ENCODE results near the gene OR51T1.
"Not testable (repeated sequence)": the region's sequence is repeated elsewhere in the genome, so short reads cannot be mapped to it uniquely, and the experiment has no call there.

OR51T1 gene, protein sequence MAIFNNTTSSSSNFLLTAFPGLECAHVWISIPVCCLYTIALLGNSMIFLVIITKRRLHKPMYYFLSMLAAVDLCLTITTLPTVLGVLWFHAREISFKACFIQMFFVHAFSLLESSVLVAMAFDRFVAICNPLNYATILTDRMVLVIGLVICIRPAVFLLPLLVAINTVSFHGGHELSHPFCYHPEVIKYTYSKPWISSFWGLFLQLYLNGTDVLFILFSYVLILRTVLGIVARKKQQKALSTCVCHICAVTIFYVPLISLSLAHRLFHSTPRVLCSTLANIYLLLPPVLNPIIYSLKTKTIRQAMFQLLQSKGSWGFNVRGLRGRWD

DNA sequence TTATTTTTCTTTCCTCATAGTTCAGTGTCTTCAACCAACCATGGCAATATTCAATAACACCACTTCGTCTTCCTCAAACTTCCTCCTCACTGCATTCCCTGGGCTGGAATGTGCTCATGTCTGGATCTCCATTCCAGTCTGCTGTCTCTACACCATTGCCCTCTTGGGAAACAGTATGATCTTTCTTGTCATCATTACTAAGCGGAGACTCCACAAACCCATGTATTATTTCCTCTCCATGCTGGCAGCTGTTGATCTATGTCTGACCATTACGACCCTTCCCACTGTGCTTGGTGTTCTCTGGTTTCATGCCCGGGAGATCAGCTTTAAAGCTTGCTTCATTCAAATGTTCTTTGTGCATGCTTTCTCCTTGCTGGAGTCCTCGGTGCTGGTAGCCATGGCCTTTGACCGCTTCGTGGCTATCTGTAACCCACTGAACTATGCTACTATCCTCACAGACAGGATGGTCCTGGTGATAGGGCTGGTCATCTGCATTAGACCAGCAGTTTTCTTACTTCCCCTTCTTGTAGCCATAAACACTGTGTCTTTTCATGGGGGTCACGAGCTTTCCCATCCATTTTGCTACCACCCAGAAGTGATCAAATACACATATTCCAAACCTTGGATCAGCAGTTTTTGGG lies at the start of gene OR51T1:
Gene OR51T1, plus strand, starts transcription at position 41 of the 641 bp plus-strand sequence. Its CDS starts 0 bp downstream, at position 41.
- DNase-seq, result no peak

DNA sequence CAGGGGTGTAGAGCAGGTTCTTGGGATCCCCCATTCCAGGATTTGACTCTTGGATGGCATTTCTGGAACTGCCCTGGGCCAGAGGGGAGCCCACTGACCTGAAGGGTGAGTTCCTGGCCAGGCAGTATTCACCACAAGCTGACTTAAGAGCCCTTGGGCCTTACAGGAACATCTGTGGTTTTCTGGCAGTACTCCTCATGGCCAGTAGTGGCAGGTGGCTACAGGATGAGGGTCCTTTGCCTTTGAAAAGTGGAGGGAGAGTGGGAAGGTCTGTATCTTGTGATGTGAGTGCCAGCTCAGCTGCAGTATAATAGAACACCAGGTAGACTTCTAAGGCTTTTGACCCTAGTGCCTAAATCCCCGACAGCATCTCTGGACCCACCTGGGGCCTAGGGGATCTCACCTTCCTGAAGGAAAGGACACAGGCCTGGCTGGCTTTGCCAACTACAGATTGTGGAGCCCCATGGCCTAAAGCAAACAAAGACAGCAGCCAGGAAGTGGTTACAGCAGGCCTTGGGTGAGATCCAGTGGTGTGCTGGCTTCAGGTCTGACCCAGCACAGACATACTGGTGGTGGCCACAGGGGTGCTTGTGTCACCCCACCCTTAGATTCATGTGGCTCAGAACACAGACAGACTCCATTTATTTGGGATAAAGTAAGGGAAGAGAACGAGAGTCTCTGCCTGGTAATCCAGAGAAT lies 41.7 kb upstream of the OR51T1 start:
- no peak for DNase-seq

DNA sequence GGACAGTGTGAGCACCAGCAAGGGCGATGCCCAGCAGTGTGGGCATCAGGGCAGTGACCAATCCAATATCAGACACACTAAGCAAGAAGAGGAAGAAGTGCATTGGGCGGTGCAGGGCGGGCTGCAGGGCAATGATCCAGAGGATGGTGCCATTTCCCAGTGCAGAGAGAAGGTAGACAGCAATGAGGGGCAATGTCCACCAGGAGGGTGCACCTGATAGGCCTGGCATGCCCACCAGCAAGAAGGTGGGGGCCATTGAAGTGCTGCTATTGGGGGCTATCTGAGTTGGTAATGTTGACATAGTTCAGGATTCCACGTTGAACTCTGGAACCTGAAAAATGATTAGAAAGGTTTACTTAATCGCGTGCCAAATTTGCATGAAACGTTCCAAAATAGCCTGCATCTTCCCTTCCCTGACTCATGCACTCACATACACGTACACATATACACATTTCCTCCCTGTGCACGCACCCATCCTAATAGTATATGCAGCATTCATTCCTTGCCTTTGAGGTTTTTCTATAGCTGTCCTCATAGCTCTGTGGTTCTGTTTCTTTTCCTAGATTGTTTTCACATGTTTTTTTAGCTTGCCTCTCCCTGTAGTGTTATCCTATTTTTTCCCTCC lies 32.7 kb upstream of the OR51T1 start, which contains the start of gene OR51S1:
Gene OR51S1, minus strand, starts transcription at position 301 of the 625 bp plus-strand sequence. Its CDS starts 0 bp downstream, at position 301.
- DNase-seq, result no peak

DNA sequence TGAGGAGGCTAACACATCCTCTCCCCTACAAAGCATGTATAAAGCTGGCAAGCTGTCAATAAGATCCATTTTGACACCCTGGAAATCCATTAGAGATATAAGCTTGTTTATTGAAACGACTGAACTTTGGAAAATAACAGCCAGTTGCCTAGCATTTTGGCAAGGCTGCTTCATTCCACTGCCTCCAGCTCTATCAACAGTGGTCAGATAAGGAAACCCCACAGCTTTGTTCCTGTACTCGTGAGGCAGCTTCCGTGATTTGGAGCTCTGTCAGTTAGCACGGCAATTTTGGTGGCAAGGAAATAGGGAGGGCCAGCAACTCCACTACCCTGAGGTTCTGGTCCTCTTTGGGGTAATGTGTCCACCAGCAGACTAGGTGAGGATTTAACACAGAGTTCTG lies 30.7 kb upstream of the OR51T1 start:
- DNase-seq, result no peak

DNA sequence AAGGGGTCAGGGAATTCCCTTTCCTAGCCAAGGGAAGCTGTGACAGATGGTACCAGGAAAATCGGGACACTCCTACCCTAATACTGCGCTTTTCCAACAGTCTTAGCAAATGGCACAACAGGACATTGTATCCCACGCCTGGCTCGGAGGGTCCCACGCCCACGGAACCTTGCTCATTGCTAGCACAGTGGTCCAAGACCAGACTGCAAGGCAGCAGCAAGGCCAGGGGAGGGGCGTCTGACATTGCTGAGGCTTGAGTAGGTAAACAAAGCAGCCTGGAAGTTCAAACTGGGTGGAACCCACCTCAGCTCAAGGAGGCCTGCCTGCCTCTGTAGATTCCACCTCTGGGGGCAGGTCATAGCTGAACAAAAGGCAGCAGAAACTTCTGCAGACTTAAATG lies 27.4 kb upstream of the OR51T1 start:
- not testable (repeated sequence) for DNase-seq

DNA sequence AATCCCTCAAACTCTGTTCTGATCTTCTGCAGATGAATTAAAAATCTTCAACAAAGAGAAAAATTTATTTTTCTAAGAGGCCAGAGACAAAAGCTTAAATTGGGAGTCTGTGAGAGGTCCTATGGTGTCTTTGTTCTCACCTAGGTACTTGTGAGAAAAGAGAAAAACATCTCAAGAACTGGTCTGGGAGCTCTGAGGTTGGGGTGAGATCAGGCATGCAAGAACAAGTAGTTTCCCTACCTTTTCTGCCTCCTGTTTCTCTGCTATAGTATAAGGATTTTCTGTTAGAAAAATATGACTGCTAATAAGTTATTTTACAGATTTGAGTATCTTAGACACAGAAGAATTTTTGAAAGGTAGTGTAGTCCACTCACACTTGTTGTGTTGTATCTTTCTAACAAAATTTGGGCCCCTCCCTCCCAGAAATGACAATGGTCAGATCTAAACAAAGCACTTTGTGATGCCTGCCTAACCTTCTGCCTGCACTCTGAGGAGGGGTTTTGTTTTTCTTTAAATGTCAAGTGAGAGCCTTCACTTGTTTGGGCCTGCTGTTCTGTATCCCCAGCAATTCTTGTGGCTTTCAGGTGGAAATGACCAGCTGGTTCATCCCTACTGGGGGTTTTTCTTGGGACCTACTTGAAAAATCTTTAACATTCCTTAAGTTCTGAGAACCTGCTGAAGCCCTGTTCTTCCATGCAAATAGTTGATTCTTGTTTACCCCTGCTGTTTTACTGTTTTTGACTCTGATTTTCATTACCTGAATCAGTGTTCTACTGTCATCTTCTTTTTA lies 19.1 kb upstream of the OR51T1 start:
- no peak for DNase-seq

DNA sequence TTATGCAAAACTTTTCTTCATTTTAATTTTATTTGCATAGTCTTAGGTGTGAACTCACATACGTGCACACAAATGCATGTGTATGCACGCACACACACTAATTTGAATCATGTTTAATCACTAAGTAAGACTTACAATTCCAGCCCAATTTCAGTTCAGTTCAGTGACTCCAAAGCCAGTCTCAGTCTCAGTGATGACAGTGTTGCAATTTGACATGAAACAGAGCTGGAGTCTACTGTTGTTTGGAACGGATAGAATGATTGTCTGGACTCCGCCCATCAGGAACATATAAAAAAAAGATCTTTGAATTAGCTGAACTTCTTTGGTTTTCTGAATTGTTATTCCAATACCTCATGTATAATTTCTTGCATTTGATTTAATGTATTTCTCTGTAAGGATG lies 17.8 kb upstream of the OR51T1 start:
- DNase-seq, result no peak

DNA sequence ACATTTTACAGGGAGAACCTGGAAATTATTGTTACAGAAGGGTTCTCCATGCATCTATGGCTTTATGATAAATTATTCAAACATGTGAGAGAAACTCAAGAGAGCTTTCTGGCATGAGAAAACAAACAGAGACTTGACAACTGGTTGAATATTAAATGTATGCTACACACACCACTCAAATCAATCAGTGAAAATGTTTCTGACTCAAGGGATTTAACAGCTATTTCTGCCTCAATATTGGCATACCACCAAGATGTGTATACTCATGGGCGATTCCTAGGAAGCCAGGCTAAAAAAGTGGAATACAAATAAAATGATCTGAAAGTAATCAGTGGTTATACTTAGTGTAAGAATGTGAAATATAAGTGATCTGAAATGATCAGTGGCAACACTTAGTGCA lies 15.8 kb upstream of the OR51T1 start:
- DNase-seq, result no peak

DNA sequence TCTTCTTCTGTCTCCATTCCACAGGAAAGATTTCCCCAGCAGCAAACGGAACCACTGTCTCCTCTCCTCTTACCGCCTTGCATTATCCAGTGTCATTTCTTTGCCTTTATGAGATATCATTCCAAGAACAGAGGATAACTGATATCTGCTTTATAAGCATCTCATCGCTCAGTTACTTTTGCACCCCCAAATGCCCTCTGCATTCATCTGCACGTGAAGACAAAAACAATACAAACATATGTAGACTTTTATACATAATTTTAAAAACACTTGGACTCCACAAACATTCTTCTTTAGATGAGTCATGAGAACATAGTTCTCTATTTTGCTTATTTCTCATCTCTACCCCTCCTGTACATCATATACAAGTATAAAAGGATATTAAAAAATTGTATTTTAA lies 512 bp upstream of the OR51T1 start:
- DNase-seq, result no peak

DNA sequence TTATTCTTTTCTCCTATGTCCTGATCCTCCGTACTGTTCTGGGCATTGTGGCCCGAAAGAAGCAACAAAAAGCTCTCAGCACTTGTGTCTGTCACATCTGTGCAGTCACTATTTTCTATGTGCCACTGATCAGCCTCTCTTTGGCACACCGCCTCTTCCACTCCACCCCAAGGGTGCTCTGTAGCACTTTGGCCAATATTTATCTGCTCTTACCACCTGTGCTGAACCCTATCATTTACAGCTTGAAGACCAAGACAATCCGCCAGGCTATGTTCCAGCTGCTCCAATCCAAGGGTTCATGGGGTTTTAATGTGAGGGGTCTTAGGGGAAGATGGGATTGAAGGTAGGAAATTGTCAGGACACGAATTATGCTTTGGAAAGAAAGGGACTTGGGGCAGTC lies 843 bp downstream of the OR51T1 start:
- DNase-seq, result no peak

DNA sequence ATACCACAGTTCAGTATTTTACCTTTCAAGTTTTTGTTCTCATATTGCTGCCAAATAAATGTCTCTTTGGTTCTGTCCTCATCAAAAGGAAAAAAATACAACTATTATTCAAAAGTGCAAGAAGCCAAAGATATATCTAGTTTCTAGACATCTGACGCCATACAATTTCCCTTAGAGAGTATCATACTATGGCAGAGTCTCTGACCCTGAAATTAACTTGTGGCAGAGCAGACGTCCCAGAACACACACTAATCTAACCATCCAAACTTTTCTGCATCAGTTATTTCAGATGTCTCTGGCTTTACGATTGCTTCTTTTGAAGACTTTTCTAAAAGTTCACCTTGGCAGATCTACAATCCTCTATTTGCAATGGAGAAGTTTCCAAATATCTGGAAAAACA lies 2.7 kb downstream of the OR51T1 start:
- DNase-seq, result no peak

DNA sequence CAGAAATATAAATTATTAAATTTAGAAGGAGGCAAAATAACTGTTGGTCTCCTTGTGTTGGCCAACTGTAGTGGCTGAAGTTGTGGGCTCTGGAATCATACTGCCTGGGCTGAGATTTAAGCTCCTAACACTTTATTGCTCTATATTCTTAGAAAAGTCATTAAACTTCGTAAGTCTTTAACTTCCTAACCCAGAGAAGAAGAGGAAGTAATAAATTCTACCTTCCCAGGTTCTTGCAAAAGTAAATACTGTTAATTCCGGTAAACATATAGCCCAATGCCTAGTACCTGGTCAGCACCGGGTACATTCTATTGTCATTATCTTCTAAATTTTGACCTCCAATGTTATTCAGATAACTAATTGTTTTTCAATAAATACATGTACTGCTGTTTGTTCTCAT lies 4.5 kb downstream of the OR51T1 start:
- no peak for DNase-seq

DNA sequence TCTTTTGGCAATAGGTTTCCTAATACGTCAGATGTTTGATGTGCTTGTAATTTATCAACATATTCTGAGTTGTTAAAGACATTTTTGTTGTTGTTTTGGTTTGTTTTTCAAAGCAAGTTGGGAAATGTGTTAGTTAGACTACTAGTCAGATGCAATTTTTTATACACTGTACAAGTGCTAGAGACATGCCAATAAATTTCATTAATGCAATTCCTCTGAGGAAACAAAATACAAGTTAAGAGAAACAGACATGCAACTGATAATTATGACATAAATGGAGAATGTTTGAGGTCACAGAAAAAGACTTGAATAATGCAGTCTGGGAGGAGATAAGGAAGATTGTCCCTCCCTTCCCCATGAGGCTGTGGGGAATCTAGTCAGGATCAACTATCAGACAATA lies 5.9 kb downstream of the OR51T1 start:
- no peak for DNase-seq

DNA sequence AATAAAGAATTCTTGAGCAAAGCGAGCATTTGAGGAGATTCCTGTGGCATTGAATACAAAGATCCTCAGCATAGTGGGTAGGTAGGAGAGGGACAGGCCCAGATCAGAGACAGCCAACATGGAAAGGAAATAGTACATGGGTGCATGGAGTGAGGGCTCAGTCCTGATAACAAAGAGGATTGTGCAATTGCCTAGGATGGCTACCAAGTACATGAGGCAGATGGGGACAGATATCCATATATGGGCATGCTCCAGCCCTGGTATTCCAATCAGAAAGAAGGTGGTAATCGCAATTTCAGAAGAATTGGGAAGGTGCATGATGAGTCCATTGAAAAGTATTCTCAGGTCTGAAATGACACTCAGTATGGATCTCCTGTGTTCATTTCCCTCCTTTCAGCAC lies 8.6 kb downstream of the OR51T1 start:
- no peak for DNase-seq

DNA sequence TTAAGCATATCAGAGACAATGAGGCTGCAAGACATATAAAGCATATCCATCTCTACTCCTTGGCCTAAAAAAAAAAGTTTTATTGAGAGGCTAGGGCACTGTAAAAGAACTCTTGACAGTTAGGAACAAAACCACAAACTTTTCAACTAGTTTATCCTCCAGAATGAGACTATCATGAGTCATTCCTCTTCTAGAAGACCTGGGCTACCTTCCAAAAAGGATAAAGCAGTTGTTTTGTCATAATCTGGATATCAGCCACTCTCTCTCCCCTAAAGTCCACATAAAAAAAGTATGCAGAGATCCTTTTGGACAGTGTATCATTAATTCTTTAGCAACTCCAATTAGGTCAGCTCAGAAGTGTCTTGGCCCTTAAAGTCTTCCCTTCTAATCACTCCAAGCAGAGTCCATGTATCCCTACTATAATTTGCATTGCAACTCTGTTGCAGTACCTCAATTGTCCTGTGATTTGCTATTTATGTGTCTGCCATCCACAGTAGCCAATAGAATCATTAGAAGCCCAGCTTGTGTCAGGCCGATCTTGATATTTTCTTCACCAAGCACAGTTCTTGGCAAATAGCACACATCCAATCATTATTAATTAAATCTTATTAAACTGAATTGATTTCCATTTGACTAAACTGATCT lies 10.4 kb downstream of the OR51T1 start:
- no peak for DNase-seq

DNA sequence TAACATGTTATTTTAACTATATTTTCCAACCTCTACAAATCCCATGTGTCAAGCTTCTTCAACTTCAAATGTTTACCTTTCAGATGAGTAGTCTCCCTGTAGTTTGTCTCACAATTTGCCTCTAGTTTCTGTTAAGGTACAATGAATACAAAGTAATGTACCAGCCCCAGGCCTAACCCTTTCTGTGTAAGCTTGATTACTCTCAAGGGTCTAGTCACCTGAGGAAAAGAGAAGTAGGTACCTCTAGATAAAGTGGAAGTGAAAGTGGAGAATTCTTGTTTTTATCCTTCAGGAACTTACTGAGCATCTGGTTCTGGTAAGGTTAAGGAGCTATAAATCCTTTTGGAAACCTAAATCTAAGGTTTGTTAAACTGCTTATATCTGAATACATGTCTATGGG lies 21.8 kb downstream of the OR51T1 start, which contains the start of gene OR51A7:
Gene OR51A7, plus strand, starts transcription at position 300 of the 400 bp plus-strand sequence. CDS start 3,587 bp downstream, outside the sequence.
- no peak for DNase-seq

DNA sequence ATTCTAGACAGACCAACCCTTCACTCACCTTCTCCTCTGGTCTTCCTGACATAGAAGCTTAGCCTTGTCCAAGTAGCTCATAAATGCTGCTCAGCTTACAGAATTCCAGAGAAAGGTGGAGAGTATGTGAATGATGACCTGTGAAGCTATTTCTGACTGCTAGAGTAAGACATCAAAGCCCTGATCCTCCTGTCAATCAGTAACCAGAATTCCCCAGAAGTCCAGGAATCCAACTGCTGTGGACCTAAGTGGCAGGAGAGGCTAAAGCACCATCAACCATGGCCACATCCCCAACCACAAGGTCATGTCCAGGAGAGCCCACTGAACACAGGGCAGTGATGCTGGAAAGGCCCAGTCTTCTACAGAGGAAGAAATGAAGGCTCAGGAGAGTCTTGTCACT lies 34.9 kb downstream of the OR51T1 start:
- no peak for DNase-seq

DNA sequence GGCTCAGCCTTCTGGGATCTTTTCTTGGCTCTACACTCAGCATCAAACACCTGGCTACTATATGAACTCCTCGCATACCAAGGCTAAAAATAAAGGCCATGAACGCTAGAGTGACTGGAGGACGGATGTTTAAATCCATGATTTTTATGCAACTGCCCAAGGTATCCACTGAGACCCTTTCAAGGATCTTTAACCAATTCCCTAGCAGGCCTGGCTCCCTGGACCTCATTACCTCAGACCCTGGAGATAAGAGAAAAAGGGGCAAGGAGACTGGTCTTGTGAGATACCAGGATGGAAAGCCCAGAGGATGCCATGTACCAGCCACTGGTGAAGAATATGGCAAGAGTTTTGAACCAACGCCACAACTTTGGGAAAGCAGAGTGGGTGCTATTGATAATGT lies 37.5 kb downstream of the OR51T1 start, which contains the start of gene OR51G2:
Gene OR51G2, minus strand, starts transcription at position 101 of the 400 bp plus-strand sequence. CDS start 3,687 bp downstream, outside the sequence.
- no peak for DNase-seq

DNA sequence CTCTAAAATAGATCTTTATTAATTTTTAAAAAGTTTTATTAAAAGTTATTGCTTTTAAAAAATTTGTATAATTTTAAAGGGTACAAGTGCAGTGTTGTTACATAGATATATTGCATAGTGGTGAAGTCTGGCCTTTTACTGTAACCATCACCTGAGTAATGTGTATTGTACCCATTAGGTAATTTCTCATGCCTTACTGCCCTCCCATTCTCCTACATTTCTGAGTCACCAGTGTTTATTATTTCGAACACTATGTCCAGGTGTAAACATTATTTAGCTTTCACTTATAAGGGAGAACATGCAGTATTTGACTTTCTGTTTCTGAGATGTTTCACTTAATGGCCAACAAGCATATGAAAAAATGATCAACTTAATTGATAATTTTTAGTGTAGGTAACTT lies 40.1 kb downstream of the OR51T1 start:
- no peak for DNase-seq

DNA sequence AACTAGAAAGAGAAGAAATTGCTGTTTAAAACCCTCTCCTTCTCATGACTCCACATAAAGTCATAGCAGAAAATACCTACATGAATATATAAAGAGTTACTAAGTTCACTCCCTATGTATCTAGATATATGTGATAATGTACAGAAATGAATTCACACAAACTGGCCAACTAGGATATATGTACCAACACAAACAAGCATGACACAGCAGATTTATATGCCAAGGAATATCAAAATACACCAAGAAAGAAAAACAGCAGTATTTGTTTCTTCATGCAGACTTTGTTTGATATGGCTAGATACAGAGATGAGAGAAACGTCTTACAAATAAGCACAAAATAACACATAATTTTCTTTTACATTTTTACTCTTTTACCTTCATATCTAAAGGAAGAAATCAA lies 40.6 kb downstream of the OR51T1 start:
- DNase-seq, result no peak

DNA sequence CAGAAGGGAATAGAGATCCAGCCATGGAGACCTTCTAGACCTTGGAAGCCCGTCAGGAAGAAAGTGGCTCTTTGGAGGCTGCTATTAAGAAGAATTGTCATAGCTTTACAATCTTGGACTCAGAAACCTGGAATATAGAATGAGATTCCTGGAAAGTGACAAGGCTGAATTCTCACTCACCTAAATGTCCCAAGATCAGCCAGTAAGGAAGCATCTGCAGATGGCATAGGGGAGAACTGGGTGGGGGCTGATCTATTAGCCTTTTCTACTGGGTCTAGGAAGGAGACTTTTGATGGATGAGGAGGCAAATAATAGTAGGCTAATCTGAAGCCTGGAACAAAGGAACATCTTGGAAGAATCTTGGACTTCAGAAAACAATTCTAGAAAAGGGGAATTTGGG lies 42.5 kb downstream of the OR51T1 start, which contains the start of gene OR51G1:
Gene OR51G1, minus strand, starts transcription at position 101 of the 400 bp plus-strand sequence. Its CDS starts 0 bp downstream, at position 101.
- DNase-seq, result no peak

DNA sequence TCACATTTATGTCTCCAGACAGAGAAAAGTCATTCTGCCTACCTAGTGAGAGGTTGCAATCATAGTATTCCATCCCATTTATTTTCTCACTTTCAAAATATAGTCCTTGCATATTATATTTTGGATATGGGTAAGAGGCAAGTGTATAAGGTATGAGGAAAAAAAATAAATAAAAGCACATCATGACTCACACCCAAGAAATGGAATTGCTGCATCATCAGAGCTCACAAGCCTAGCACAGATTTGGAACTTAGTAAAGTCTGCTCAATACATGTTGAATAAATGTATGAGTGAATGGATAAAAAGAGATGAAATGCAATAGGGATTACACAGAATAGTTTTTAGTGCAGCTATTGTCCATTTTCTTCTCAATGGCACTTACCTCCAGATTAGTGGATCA lies 44.9 kb downstream of the OR51T1 start:
- no peak for DNase-seq

Measured in NCI-H1417 treated with DMSO at 0.1 percent for 48 hours (cell line).